ENCODE data around the gene SI. TPM values are rescaled to one million over a fixed set of nuclear protein-coding genes. Genes with fewer than 3 reads are reported as not detected.

The SI gene
- total and polyA plus RNA-seq, 2 donors (not counting 3 experiments of a cell fraction or from before 2014, with no cell fraction given): not detected

Small RNA genes lying within 50 kb of the gene (small RNA-seq; reads per million reads assigned to genes)
- gene RF00019 (ENCODE audit: insufficient read depth, insufficient read length, low read depth, low replicate concordance): not detected

Other genes starting within 250 kb of the SI start
- not detected in 2 replicates for gene SLITRK3, start 117.9 kb upstream of the SI start, total RNA-seq
- not detected in 2 replicates for gene SLITRK3, start 117.9 kb upstream of the SI start, polyA plus RNA-seq